GM13977 (cell line): Measurements from ENCODE around the gene ERBB4.
A peak's percentile ranks its signal among the peaks of the same experiment; 100 is the strongest.

ENCODE experiments used
- DNase-seq: peaks from one replicate; pipeline ENCODE4 v3.0.0; 2012; ENCODE audit warnings: low spot score
- in situ Hi-C: fragments of 300-500 bp; cut with MboI; formaldehyde crosslinking; loops from one replicate; pipeline ENCODE4 v1.12.0; 2022; ENCODE audit warnings: low sequenced_read_pairs, low pct_unique_long_range_greater_than_20kb, mixed read lengths, inconsistent platforms; ENCODE audit not compliant: unreplicated experiment
- TF ChIP-seq, protein P1 (sequence below): IDR thresholded peaks from 2 replicates; pipeline ENCODE4 v1.5.1; 2012; ENCODE audit warnings: mild to moderate bottlenecking, control low read depth; ENCODE audit not compliant: insufficient read depth; ENCODE audit errors: extremely low read depth, missing control alignments

The ERBB4 gene

DNA sequence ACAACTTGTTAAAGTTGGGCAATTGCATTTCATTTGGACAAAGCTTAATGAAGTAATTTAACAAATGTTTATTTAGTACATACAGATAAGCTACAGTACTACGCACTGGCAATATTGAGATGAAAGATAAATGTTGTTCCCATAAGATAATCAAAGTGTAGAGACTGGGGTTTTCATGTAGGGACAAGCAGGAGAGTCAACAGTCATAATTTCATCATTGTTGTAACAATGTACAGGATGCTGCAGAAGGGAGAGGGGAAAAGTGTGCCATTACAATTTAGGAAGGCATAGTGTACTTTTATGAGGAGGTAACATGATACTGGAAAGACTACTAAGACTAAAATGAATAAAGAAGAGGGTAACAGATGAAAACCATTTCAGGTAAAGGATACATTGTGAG, 441.6 kb downstream of the ERBB4 start:
- DNase-seq, result no peak
- in situ Hi-C loops, result no loop called here
- TF ChIP-seq, protein P1, sequence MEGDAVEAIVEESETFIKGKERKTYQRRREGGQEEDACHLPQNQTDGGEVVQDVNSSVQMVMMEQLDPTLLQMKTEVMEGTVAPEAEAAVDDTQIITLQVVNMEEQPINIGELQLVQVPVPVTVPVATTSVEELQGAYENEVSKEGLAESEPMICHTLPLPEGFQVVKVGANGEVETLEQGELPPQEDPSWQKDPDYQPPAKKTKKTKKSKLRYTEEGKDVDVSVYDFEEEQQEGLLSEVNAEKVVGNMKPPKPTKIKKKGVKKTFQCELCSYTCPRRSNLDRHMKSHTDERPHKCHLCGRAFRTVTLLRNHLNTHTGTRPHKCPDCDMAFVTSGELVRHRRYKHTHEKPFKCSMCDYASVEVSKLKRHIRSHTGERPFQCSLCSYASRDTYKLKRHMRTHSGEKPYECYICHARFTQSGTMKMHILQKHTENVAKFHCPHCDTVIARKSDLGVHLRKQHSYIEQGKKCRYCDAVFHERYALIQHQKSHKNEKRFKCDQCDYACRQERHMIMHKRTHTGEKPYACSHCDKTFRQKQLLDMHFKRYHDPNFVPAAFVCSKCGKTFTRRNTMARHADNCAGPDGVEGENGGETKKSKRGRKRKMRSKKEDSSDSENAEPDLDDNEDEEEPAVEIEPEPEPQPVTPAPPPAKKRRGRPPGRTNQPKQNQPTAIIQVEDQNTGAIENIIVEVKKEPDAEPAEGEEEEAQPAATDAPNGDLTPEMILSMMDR, result no peak

DNA sequence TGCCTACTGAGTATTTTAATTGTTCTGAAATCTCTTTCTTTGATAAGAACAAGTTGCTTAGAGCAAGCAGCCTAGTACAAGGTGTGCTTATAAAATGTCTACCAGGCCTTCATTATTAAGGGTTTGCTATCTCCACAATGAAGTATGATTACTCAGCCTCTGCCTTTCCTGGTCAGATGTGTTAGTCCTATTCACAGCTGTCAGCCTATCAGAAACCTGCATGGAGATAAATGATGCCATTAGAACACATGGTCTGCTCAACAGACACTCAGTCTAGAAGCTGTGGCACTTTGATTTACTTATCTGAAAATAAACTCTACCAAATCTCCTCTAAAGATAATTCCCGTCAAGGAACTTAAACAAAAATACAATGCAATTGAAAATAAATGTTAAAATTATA, 448.7 kb downstream of the ERBB4 start:
- DNase-seq, result no peak
- TF ChIP-seq, protein P1, result no peak
- in situ Hi-C loops, result no loop called here

DNA sequence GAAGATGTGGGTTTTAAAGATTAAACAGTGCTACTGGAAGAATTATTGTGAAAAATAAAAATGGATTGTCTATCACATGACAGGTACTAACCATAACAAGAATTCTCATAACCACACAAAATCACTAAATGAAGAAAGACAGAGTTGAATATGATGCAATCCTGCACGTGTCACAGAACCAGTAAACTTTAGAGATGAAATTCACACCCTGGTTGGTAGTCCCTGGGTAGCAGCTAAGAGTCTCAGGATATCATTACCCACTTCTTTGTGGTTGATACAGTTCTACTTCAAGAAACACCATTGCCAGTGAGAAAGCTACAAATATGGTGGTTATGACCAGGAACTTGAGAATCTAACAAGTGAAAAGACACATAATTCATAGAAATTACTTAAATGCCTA, 450.2 kb downstream of the ERBB4 start:
- DNase-seq, result no peak
- in situ Hi-C loops, result no loop called here
- TF ChIP-seq, protein P1, result no peak

DNA sequence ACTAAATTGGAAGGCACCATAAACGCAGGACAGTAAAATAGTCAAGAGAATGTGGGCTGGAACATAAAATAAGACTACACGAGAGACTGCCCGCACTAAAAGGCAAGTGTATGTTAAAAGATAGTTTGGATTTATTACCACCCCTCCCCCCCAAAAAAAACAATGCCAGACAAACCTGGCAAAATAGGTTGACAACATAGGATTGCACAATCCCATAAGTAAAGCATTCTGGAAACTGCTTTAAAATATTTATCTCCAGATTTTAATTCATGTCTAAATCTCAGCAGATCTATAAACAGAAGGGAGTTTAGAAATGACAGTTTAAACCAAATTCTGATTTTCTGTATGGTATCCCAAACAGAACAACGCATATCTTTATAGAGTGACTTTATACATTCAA, 455.1 kb downstream of the ERBB4 start:
- DNase-seq, result no peak
- in situ Hi-C loops, result no loop called here
- TF ChIP-seq, protein P1, result no peak

DNA sequence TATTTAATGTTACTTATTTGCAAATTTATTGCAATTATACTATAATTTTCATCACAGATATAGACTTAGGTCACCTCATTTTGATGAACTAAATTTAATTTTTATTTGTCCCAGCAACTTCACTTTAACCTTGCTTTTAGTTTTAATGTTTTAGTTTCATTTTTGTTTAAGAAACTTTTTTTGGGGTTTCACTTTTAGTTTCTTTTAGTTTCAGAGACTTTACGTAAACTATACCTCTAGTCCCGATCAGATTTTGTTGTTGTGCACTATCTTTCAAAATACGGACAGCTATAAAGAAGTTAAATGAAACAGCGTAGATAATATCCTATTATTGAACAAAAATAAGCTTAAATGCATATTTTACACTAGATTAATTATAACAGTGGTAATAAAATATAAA, 460.5 kb downstream of the ERBB4 start:
- in situ Hi-C loops, result no loop called here

DNA sequence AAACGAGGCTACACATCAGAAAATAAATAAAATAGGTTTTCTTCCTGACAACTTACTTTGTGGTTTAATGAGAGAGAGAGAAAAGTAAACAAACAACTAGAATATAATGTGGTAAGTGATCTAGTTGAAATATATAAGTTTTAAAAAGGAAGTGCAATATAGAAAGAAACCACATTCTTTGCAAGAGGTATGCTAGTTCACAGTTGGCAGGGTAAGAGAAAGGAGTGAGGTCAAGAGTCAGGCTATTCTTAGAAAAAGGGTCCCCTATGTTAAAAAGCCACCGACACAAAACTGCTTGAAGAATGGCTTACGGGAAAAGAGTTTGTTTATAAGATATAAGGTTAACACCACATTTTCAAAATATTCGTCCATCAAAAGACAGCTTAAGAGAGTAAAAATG, 462.1 kb downstream of the ERBB4 start:
- TF ChIP-seq, protein P1, result no peak
- no peak for DNase-seq
- in situ Hi-C loops, result no loop called here

More for the DNA sequence above, 460.5 kb downstream of the ERBB4 start:
- DNase-seq, result peak; percentile 15
- TF ChIP-seq, protein P1, result no peak

DNA sequence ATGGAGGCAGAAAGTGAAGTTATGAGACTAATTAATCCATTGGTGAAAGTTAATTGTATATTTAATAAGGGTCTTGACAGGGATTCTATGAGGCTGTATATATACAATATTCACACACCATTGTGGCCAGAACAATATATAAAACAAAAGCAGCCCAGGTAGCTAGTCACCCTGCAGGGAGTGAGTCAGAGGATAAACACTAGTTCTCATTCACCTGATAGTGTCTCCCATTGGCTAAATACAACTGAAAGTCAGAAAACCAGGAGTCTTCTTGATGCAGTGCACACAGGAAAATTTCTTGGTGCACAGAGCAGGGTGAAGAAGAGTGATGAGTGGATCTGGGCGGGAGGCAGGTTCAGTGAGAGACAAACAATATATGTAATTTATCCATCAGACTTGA, 465.2 kb downstream of the ERBB4 start:
- TF ChIP-seq, protein P1, result no peak
- in situ Hi-C loops, result no loop called here
- DNase-seq, result no peak
